Hematopoietic multipotent progenitor cell treated with erythropoietin and hydrocortisone succinate and interleukin-3 and kit ligand, for 15 days (in vitro differentiated cells): ENCODE measurements around the gene LMF1.
"Not testable (repeated sequence)": the region's sequence is repeated elsewhere in the genome, so short reads cannot be mapped to it uniquely, and the experiment has no call there.

ENCODE experiments used
- DNase-seq: peaks from one replicate; pipeline ENCODE4 v3.0.0-alpha.2; 2015; ENCODE audit warnings: low spot score

LMF1 gene

GRCh38 chr16:831571-832413, 139.0 kb downstream of the LMF1 start:
- DNase-seq = no peak

- DNase-seq = no peak
Measured at GRCh38 chr16:830871-831570, 139.8 kb downstream of the LMF1 start.

GRCh38 chr16:830107-830870, 140.5 kb downstream of the LMF1 start:
- DNase-seq = no peak

- no peak for DNase-seq
Measured at GRCh38 chr16:828891-829290, 141.9 kb downstream of the LMF1 start.

GRCh38 chr16:827513-827912, 143.3 kb downstream of the LMF1 start:
- no peak for DNase-seq

GRCh38 chr16:825341-826061, 145.3 kb downstream of the LMF1 start:
- no peak for DNase-seq

- DNase-seq = no peak
Measured at GRCh38 chr16:824601-825000, 146.2 kb downstream of the LMF1 start.

GRCh38 chr16:824194-824593, 146.6 kb downstream of the LMF1 start:
- no peak for DNase-seq

- DNase-seq = no peak
Measured at GRCh38 chr16:822909-823297, 147.9 kb downstream of the LMF1 start.

GRCh38 chr16:822174-822908, 148.4 kb downstream of the LMF1 start:
- no peak for DNase-seq

- DNase-seq = no peak
Measured at GRCh38 chr16:821751-822150, 149.0 kb downstream of the LMF1 start.

- DNase-seq = no peak
Measured at GRCh38 chr16:820748-821147, 150.0 kb downstream of the LMF1 start.

- DNase-seq = not testable (repeated sequence)
Measured at GRCh38 chr16:820044-820408, 150.8 kb downstream of the LMF1 start.

GRCh38 chr16:819336-820043, 151.3 kb downstream of the LMF1 start:
- DNase-seq = no peak

- no peak for DNase-seq
Measured at GRCh38 chr16:818592-818991, 152.2 kb downstream of the LMF1 start.

- no peak for DNase-seq
Measured at GRCh38 chr16:818132-818531, 152.7 kb downstream of the LMF1 start.

- no peak for DNase-seq
Measured at GRCh38 chr16:817001-817906, 153.5 kb downstream of the LMF1 start.

GRCh38 chr16:815861-816260, 154.9 kb downstream of the LMF1 start:
- no peak for DNase-seq

GRCh38 chr16:814974-815373, 155.8 kb downstream of the LMF1 start:
- no peak for DNase-seq

- DNase-seq = no peak
Measured at GRCh38 chr16:813916-814412, 156.8 kb downstream of the LMF1 start.
